ENCODE results near the gene NCKAP5. TPM values are rescaled to one million over a fixed set of nuclear protein-coding genes. Genes with fewer than 3 reads are reported as not detected.
"Not testable (repeated sequence)": the region's sequence is repeated elsewhere in the genome, so short reads cannot be mapped to it uniquely, and the experiment has no call there.

Gene NCKAP5
- total RNA-seq, 4 donors from 2014 or later = 2.7 to 11.7 (median 5.6) TPM

DNA sequence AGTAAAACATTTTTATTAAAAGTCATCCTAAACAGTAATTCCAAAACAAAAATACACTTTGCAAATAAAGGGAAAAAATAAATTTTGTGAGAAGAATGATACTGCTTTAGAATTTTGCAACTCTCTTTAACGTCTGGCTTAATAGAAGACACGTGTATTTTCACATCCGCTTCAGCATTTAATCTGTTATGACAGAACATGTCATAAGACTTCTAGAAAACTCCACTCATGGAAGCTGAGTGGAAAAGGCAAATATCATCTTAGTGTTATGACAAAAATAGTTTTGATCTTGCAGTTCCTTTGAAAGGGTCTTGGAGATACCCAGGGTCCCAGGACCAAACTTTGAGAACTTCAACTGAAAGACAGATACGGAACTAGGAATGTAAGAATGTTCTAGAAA is 350.1 kb downstream of the NCKAP5 start:
- Histone ChIP-seq H3K9me3 (peaks cover 0 to 3% (median 0%) of the 10 kb centered on the region in 4 donors), H3K27me3 (no peaks in the 10 kb centered on the region), H3K27ac (no peak overlapping the region), H3K4me1 (no peaks in the 10 kb centered on the region), H3K4me3 (no peak overlapping the region), H3K36me3 (no peaks in the 10 kb centered on the region)
- WGBS, 2 donors = 91 to 92% methylated on average over 4 of the region's 4 CpGs
- no peak for TF ChIP-seq POLR2A (IDR thresholded peaks at IDR 0.05)
- no peak for TF ChIP-seq EP300 (IDR thresholded peaks at IDR 0.05)
- TF ChIP-seq, protein P1, sequence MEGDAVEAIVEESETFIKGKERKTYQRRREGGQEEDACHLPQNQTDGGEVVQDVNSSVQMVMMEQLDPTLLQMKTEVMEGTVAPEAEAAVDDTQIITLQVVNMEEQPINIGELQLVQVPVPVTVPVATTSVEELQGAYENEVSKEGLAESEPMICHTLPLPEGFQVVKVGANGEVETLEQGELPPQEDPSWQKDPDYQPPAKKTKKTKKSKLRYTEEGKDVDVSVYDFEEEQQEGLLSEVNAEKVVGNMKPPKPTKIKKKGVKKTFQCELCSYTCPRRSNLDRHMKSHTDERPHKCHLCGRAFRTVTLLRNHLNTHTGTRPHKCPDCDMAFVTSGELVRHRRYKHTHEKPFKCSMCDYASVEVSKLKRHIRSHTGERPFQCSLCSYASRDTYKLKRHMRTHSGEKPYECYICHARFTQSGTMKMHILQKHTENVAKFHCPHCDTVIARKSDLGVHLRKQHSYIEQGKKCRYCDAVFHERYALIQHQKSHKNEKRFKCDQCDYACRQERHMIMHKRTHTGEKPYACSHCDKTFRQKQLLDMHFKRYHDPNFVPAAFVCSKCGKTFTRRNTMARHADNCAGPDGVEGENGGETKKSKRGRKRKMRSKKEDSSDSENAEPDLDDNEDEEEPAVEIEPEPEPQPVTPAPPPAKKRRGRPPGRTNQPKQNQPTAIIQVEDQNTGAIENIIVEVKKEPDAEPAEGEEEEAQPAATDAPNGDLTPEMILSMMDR (IDR thresholded peaks at IDR 0.05) = no peak
- no peak for DNase-seq (ENCODE audit: low spot score in 2 of 2)

DNA sequence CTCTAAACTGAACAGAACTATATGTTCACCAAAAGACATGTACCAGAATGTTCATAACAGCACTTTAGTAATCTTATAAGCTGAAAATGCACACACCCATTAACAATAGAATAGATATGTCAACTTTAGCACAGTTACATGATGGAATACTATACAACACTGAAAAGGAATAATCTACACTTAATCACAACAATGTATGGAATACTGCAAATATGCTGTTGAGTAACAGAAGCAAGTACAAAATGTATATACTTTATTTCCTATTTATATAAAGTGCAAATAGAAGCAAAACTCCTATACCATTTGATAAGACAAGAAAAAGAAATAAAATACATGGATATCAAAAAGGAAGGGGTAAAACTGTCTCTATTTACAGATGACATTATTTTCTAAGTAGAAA is 352.8 kb downstream of the NCKAP5 start:
- Histone ChIP-seq H3K9me3 (peaks cover 0 to 3% (median 0%) of the 10 kb centered on the region in 4 donors), H3K36me3 (no peaks in the 10 kb centered on the region), H3K4me3 (no peak overlapping the region), H3K4me1 (no peaks in the 10 kb centered on the region), H3K27ac (no peak overlapping the region), H3K27me3 (no peaks in the 10 kb centered on the region)
- DNase-seq (ENCODE audit: low spot score in 2 of 2) = no peak
- TF ChIP-seq EP300 (IDR thresholded peaks at IDR 0.05) (no peak), POLR2A (IDR thresholded peaks at IDR 0.05) (no peak)
- TF ChIP-seq, protein P1 (IDR thresholded peaks at IDR 0.05) = no peak

DNA sequence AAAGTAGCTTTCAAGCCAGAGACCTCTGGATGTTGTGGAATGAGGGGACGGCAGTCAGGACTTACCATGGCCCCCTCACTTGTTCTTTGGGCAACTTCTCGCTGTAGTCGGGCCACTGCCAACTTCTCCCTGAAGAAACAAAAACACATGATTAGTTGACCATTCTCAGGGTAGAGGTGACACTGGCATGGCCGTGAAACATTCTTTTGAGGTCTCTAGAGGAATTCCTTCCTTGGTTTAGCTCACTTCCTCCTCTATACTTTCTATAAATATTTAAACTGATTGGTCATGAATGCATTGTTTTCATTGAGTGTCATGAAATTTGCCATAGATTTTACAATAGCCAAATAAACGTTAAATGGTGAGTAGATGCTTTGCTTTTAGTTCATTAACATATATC is 354.6 kb downstream of the NCKAP5 start:
- 56 to 60% methylated on average over 5 of the region's 5 CpGs for WGBS, 2 donors

DNA sequence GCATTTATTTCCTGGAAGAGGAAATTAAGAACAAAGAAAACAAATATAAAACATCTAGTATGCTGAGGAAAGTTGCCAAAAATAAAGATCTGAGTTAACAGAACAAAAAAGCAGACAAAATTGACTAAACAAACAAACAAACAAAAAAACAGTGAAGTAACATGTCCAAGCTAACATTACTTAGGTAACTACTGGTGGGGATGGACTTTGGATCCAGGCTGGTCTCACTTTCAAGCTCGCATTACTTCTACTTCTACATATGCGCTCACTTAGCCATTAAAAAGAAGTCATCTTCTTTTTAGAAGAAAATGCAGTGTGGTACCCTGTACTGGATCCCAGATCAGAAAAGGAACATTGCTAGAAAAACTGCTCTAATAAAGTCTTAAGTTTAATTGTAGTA is 358.9 kb downstream of the NCKAP5 start:
- Histone ChIP-seq H3K9me3 (peaks cover 0 to 9% (median 0%) of the 10 kb centered on the region in 4 donors), H3K4me3 (no peak overlapping the region), H3K36me3 (no peaks in the 10 kb centered on the region), H3K27me3 (no peaks in the 10 kb centered on the region), H3K4me1 (no peaks in the 10 kb centered on the region), H3K27ac (no peak overlapping the region)
- no peak for TF ChIP-seq EP300 (IDR thresholded peaks at IDR 0.05)
- TF ChIP-seq POLR2A (IDR thresholded peaks at IDR 0.05) = no peak
- TF ChIP-seq, protein P1 (IDR thresholded peaks at IDR 0.05) = no peak
- 96 to 100% methylated on average over 2 of the region's 2 CpGs for WGBS, 2 donors
- DNase-seq (ENCODE audit: low spot score in 2 of 2) = no peak

More for the DNA sequence above, 354.6 kb downstream of the NCKAP5 start:
- peaks cover 0 to 3% (median 0%) of the 10 kb centered on the region in 4 donors for H3K9me3 ChIP-seq
- TF ChIP-seq POLR2A (IDR thresholded peaks at IDR 0.05) (no peak), EP300 (IDR thresholded peaks at IDR 0.05) (no peak)
- TF ChIP-seq, protein P1 (IDR thresholded peaks at IDR 0.05) = no peak
- H3K4me1 ChIP-seq = no peaks in the 10 kb centered on the region
- H3K27ac ChIP-seq = no peak overlapping the region
- no peaks in the 10 kb centered on the region for H3K27me3 ChIP-seq
- DNase-seq (ENCODE audit: low spot score in 2 of 2) = no peak
- no peaks in the 10 kb centered on the region for H3K36me3 ChIP-seq
- H3K4me3 ChIP-seq = no peak overlapping the region

DNA sequence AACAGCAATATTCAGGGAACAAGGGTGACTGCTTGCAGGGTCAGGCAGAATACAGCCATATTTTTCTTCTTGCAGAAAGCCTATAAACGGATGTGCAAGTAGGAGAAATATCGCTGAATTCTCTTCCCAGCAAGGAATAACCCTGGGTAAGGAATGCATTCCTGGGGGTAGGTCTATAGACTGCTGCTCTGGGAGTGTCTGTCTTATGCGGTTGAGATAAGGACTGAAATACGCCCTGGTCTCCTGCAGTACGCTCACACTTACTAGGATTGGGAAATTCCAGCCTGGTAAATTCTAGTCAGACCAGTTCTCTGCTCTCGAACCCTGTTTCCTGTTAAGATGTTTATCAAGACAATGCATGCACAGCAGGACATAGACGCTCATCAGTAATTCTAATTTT is 361.6 kb downstream of the NCKAP5 start:
- WGBS, 2 donors = 89 to 91% methylated on average over 7 of the region's 7 CpGs
- not testable (repeated sequence) for H3K27me3 ChIP-seq; DNase-seq (ENCODE audit: low spot score in 2 of 2); H3K4me1 ChIP-seq; H3K27ac ChIP-seq; H3K4me3 ChIP-seq; H3K36me3 ChIP-seq
- H3K9me3 ChIP-seq = peaks cover 0 to 14% (median 0%) of the 10 kb centered on the region in 4 donors

DNA sequence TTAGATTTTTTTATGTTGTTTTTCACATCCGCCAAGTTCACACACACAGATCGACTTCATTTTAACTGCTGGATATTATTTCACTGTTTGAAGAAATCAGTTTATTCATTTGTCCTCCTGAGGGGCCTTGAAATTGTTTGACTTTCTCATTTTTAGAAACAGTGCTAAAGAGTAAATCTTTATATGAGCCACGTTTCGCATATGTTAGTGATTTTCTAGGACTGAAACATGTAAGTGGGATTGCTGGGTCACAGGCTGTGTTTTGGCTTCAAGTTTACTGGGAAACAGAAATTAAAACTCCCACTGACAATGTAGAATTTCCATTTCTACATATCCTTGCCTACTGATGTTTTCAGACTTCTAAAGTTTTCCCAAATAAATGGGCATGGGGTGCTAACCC is 363.8 kb downstream of the NCKAP5 start:
- H3K36me3 ChIP-seq = no peaks in the 10 kb centered on the region
- H3K4me1 ChIP-seq = no peaks in the 10 kb centered on the region
- H3K27ac ChIP-seq = no peak overlapping the region
- 64 to 73% methylated on average over 4 of the region's 4 CpGs for WGBS, 2 donors
- no peak for TF ChIP-seq POLR2A (IDR thresholded peaks at IDR 0.05)
- no peak for TF ChIP-seq EP300 (IDR thresholded peaks at IDR 0.05)
- TF ChIP-seq, protein P1 (IDR thresholded peaks at IDR 0.05) = no peak
- DNase-seq (ENCODE audit: low spot score in 2 of 2) = no peak
- H3K9me3 ChIP-seq = peaks cover 0 to 16% (median 0%) of the 10 kb centered on the region in 4 donors
- H3K27me3 ChIP-seq = no peaks in the 10 kb centered on the region
- no peak overlapping the region for H3K4me3 ChIP-seq
